Adipocyte (in vitro differentiated cells): ENCODE results near the gene SEC61A2.

Experiments used
- DNase-seq: peaks from one replicate; pipeline ENCODE4 v3.0.0-alpha.2; 2015; ENCODE audit warnings: low read depth
- H3K27me3 ChIP-seq: replicated peaks from 2 replicates; pipeline ENCODE4 v1.7.0; 2013; ENCODE audit warnings: mild to moderate bottlenecking, low read length, moderate library complexity; ENCODE audit not compliant: control insufficient read depth, insufficient read depth
- H3K36me3 ChIP-seq: 2 replicates; pipeline ENCODE4 v1.7.0; 2013; ENCODE audit warnings: low read length, mild to moderate bottlenecking, moderate library complexity; ENCODE audit not compliant: control insufficient read depth, insufficient read depth, severe bottlenecking
- H3K4me1 ChIP-seq: 2 replicates; pipeline ENCODE4 v1.7.0; 2013; ENCODE audit warnings: mild to moderate bottlenecking, low read length, moderate library complexity; ENCODE audit not compliant: control insufficient read depth, insufficient read depth
- H3K4me3 ChIP-seq: 2 replicates; pipeline ENCODE4 v1.7.0; 2013; ENCODE audit warnings: mild to moderate bottlenecking, low read length, moderate library complexity
- H3K9ac ChIP-seq: 2 replicates; pipeline ENCODE4 v1.7.0; 2013; ENCODE audit warnings: mild to moderate bottlenecking, low read length, moderate library complexity
- H3K9me3 ChIP-seq: 2 replicates; pipeline ENCODE4 v1.7.0; 2013; ENCODE audit warnings: mild to moderate bottlenecking, low read length, moderate library complexity; ENCODE audit not compliant: control insufficient read depth

SEC61A2 gene

DNA sequence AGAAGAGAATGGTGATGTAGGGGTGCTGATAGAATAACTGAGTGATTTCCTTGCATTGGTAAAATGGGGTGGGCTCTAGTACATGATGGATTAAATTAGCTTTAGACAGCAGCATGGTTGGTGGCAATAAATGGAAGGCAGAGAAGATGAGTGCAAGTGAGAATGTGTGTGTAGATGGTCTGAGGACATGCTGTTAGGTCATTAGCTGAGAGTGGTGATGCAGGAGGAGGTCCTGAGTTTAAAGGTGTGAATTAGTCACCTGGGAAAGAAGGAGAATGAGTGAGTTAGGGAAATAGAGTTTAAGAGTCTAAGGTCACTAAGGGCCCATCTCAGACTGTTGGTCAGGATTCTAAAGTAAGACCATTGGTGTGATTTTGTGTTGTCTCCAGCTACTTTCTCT, 17.9 kb upstream of the SEC61A2 start:
- H3K9ac ChIP-seq: no peak overlapping the region
- no peaks in the 10 kb centered on the region for H3K4me1 ChIP-seq
- H3K9me3 ChIP-seq: no peaks in the 10 kb centered on the region
- H3K36me3 ChIP-seq: peaks cover 27% of the 10 kb centered on the region
- H3K27me3 ChIP-seq: no peaks in the 10 kb centered on the region
- H3K4me3 ChIP-seq: no peak overlapping the region
- no peak for DNase-seq

DNA sequence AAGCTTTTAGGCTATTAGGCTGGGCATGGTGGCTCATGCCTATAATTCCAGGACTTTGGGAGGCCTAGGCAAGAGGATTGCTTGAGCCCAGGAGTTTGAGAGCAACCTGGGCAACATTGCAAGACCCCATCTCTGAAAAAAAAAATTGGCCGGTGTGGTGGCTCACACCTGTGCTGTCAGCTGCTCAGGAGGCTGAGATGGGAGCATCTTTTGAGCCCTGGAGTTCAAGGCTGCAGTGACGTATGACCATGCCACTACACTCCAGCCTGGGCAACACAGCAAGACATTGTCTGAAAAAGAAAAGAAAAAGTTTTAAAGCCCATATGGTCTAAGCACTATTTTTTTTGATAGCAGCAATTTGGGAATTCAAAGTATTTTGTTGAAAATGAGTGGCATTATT, 15.8 kb upstream of the SEC61A2 start:
- Histone ChIP-seq H3K36me3 (peaks cover 15% of the 10 kb centered on the region), H3K9me3 (no peaks in the 10 kb centered on the region), H3K9ac (no peak overlapping the region), H3K4me3 (no peak overlapping the region), H3K4me1 (no peaks in the 10 kb centered on the region), H3K27me3 (no peaks in the 10 kb centered on the region)
- DNase-seq: no peak

DNA sequence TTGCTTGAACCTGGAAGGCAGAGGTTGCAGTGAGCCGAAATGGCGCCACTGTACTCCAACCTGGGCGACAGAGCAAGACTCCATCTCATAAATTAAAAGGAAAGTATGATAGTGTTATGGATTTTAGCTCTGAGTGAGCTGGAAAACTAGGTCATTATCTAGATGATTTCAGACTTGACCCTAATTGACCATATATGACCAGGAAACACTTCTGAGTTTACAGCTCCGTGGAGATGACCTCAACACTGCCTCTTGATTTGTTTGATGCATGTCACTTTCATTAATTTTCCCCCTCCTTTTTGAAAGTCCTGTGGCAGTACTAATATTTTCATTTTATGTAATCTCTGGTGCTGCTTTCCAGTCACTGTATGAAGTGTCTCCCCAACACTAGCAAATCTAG, 7.8 kb upstream of the SEC61A2 start:
- Histone ChIP-seq H3K4me3 (no peak overlapping the region), H3K36me3 (peaks cover 25% of the 10 kb centered on the region), H3K9me3 (no peaks in the 10 kb centered on the region), H3K9ac (no peak overlapping the region), H3K27me3 (no peaks in the 10 kb centered on the region), H3K4me1 (no peaks in the 10 kb centered on the region)
- no peak for DNase-seq

DNA sequence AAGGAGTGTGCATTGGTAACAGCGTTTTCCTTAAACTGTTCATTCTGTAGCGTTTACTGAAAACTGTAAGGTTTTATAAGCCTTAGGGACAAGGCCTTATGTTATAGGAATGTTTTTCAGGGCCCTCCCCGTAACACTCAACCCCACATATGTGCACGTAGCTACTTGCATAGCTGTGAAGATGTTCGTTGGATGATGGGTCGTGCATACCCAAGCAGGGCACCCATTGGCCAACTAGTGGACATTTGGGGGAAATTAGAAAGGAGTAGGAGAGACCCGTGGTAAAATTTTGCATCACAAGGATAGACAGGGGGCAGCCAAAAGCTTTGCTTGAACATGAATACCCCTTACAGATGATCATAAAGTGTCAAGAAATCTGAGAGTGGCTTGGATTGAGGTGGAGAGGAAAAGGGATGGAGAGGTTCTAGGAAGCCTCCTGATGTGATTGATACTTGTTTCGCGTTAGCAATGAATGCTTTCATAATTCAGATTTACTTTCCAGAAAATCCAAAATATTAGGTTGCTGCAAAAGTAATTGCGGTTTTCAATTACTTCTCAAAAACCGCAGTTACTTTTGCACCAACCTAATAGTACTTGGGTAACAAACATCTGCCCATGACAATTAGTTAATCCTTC, 878 bp downstream of the SEC61A2 start:
- H3K9me3 ChIP-seq: no peaks in the 10 kb centered on the region
- peak; percentile 89 for DNase-seq
- H3K4me3 ChIP-seq: peak overlapping the region; percentile 92
- peaks cover 12% of the 10 kb centered on the region for H3K36me3 ChIP-seq
- H3K9ac ChIP-seq: peak overlapping the region; percentile 86
- no peaks in the 10 kb centered on the region for H3K27me3 ChIP-seq
- peaks cover 4% of the 10 kb centered on the region for H3K4me1 ChIP-seq

DNA sequence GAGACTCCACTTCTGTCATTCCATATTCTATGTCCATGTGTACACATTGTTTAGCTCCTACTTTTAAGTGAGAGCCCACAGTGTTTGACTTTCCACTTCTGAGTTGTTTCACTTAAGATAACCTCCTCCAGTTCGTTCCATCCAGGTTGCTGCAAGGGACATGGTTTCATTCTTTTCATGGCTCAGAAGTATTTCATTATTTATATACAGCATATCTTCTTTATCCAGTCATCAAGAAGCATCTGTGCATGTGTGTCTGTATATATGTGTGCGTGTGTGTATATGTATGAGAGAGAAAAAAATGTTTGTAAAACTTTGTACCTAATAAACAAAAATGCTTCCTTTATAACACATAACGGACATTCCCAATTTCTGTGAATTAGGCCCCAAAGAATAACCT, 6.2 kb downstream of the SEC61A2 start:
- Histone ChIP-seq H3K27me3 (no peaks in the 10 kb centered on the region), H3K4me1 (peaks cover under 1% of the 10 kb centered on the region), H3K9ac (no peak overlapping the region), H3K9me3 (no peaks in the 10 kb centered on the region), H3K4me3 (no peak overlapping the region), H3K36me3 (peaks cover 40% of the 10 kb centered on the region)
- peak; percentile 10 for DNase-seq

DNA sequence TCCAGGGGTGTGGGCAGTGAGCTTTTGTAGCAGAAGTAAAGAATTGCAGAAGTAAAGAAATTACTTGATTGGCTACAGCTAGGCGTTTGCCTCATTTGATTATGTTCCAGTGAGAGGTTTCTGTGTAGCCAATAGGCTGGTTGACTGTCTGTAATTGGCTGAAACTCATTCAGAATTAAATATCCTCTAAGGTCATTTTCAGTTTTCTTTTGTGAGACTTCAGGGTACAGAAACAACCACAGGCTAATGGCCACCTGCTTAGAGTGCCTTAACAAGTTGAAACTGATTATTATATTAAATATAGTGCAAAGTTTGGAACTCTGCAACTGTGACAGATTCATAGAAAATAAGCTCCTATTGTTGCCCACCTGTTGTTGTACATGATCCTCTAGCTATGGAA, 10.6 kb downstream of the SEC61A2 start:
- H3K9me3 ChIP-seq: no peaks in the 10 kb centered on the region

DNA sequence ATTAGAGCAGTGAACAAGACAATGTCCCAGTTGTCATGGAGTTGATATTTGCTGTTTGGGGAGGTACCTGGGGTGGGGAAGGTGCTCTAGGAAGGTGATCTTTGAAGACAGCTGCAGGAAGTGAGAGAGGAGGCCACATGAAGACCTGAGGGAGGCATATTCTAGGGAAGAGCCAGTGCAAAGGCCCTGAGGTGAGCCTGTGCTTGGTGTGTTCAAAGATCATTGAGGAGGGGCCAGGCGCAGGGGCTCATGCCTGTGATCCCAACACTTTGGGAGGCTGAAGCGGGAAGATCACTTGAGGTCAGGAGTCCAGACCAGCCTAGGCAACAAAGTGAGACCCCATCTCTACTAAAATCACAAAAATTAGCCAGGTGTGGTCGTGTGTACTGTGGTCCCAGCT, 15.1 kb downstream of the SEC61A2 start:
- Histone ChIP-seq H3K9me3 (no peaks in the 10 kb centered on the region), H3K36me3 (peaks cover 55% of the 10 kb centered on the region), H3K27me3 (no peaks in the 10 kb centered on the region), H3K4me3 (no peak overlapping the region), H3K4me1 (no peaks in the 10 kb centered on the region), H3K9ac (no peak overlapping the region)
- no peak for DNase-seq

More for the DNA sequence above, 10.6 kb downstream of the SEC61A2 start:
- no peak for DNase-seq
- Histone ChIP-seq H3K4me1 (no peaks in the 10 kb centered on the region), H3K4me3 (no peak overlapping the region), H3K36me3 (peaks cover 62% of the 10 kb centered on the region), H3K27me3 (no peaks in the 10 kb centered on the region), H3K9ac (no peak overlapping the region)

DNA sequence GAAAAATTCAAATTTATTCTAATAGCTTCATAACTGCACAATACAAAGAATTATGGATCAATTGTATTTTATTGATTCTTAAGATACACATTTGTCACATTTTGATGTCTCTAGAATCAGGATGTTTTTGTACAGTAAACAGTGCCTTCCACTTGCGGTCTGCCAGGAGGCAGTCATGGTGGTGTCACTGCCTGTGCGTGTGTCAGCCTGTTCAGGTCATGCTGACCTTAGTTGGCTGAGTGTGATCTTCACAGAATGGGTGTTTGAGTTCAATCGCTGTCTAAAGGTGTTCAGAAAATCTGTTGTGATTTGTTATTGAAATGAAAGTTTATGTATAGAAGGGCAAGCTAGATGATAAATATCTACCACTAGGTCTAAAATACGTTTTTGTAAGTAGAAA, 20.7 kb downstream of the SEC61A2 start:
- peaks cover 27% of the 10 kb centered on the region for H3K36me3 ChIP-seq
- H3K4me3 ChIP-seq: no peak overlapping the region
- no peaks in the 10 kb centered on the region for H3K4me1 ChIP-seq
- no peaks in the 10 kb centered on the region for H3K27me3 ChIP-seq
- DNase-seq: no peak
- H3K9me3 ChIP-seq: no peaks in the 10 kb centered on the region
- no peak overlapping the region for H3K9ac ChIP-seq

DNA sequence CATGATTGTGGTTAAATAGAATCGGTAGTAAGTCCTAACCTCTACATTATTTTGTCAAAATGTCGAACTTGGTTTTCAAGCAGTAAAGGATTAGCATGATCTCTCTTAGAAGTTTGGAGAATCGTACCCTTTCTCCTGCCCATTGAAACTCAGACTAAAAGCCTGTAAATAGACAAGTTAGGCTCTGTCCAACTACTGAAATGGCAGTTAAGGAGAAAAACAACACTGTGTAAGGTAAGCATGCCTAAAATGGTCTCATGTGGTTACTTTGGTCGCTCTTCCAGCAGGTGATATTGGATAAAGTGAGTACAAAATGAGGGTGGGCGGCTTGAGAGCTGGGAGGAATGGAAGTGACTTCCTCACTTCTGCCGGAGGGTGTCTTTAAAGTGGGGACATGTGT, 25.0 kb downstream of the SEC61A2 start:
- Histone ChIP-seq H3K4me1 (no peaks in the 10 kb centered on the region), H3K4me3 (no peak overlapping the region), H3K9ac (no peak overlapping the region), H3K9me3 (no peaks in the 10 kb centered on the region), H3K27me3 (no peaks in the 10 kb centered on the region), H3K36me3 (peaks cover 36% of the 10 kb centered on the region)
- no peak for DNase-seq

DNA sequence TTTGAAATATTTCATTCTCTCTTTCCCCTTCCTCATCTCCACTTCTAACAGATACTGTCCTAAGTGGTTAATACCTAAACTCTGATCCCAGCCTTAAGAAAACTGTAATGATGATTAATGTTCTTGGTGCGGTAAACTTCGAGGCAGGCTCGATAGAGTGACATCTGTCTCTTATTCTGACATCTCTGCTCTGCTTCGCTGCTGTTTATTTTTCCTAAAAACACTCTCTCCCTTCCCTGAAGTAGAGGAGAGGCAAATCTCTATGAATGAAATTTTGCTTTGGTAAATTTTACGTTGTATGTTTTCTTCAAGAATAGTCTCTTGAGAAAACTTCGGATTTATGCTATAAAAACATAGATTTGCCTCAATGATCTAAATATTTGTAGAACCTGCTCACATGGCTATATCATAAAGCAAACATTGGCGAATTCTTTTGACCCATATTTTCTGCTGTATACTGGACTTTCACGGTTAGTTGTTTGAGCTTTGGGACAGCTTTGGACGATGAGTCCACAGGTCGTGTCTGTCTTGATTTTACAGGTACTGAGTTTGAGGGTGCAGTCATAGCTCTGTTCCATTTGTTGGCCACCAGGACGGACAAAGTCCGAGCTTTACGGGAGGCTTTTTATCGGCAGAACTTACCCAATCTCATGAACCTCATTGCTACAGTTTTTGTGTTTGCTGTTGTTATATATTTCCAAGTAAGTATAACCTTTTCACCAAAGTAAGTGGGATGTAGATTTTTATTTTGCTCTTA, 27.1 kb downstream of the SEC61A2 start:
- Histone ChIP-seq H3K9ac (no peak overlapping the region), H3K36me3 (peaks cover 47% of the 10 kb centered on the region), H3K27me3 (no peaks in the 10 kb centered on the region), H3K4me3 (no peak overlapping the region), H3K4me1 (no peaks in the 10 kb centered on the region), H3K9me3 (no peaks in the 10 kb centered on the region)
- DNase-seq: no peak

DNA sequence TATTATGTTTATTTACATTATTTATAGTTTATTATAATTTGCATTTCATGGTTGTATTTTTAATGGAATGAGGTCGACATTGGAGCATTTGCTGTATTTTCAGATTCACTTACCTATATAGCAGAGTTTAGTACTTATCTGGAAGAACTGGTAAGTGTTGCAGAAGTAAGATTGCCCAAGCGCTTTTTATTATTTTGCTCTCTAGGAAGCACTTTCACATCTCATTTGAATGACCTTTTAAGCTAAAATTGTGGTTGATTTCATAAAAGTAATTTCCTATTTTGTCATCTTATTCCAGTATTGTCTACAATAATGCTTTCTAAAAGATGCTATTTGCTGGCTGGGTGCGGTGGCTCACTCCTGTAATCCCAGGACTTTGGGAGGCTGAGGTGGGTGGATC, 28.6 kb downstream of the SEC61A2 start:
- Histone ChIP-seq H3K36me3 (peaks cover 62% of the 10 kb centered on the region), H3K9ac (no peak overlapping the region), H3K4me3 (no peak overlapping the region), H3K9me3 (no peaks in the 10 kb centered on the region), H3K4me1 (no peaks in the 10 kb centered on the region), H3K27me3 (no peaks in the 10 kb centered on the region)
- no peak for DNase-seq
